ELR (cell line): ENCODE data around the gene FAM193A.
"Not testable (repeated sequence)": the region's sequence is repeated elsewhere in the genome, so short reads cannot be mapped to it uniquely, and the experiment has no call there.

Experiments used
- DNase-seq: peaks from one replicate; pipeline ENCODE4 v3.0.0-alpha.2; 2015; ENCODE audit warnings: low read depth

Gene FAM193A

DNA sequence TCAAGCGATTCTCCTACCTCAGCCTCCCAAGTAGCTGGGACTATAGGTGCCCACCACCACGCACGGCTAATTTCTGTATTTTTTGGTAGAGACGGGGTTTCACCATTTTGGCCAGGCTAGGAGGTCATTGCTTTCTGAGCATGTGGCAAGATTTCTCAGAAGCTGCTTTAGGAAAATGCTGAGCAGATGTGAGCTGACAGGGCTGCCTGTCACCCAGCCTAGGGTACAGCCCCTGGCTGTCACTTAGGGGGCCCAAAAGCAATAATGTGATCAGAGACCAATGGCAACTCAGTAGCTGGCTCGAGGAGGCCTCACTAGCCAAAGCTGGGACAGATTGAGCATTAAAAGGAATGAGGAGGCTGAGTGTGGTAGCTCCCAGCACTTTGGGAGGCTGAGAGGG, 154.9 kb downstream of the FAM193A start:
- no peak for DNase-seq

DNA sequence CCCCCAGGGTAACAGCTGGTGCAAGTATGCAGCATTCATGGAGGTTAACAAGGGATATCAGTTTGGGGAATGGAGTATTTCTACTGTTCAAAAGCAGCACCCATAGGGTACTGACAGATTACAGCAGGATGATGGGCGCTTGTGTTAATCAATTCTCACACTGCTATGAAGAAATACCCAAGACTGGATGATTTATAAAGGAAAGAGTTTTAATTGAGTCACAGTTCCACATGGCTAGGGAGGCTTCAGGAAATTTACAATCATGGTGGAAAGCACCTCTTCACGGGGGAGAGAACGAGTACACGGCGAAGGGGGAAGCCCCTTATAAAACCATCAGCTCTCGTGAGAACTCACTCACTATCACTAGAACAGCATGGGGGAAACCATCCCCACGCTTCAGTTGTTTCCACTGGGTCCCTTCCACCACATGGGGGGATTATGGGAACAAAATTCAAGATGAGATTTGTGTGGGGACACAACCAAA, 155.5 kb downstream of the FAM193A start:
- DNase-seq: no peak

DNA sequence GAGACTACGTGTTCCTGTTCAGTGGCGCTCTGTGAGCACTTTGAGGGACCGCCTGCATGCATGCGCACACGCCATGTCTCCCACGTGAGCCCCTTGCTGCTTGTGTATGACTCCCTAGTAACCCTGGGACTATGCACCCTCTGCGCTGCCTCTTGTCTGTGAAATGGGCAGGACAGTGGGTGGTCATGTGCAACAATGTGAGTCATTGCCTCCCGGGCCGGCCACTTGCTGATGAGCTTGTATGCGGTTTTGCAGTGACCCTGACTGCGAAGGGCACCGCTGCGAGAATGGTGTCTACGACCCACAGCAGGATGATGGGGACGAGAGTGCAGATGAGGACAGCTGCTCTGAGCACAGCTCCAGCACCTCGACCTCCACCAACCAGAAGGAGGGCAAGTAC, 158.2 kb downstream of the FAM193A start:
- DNase-seq: peak; percentile 63

DNA sequence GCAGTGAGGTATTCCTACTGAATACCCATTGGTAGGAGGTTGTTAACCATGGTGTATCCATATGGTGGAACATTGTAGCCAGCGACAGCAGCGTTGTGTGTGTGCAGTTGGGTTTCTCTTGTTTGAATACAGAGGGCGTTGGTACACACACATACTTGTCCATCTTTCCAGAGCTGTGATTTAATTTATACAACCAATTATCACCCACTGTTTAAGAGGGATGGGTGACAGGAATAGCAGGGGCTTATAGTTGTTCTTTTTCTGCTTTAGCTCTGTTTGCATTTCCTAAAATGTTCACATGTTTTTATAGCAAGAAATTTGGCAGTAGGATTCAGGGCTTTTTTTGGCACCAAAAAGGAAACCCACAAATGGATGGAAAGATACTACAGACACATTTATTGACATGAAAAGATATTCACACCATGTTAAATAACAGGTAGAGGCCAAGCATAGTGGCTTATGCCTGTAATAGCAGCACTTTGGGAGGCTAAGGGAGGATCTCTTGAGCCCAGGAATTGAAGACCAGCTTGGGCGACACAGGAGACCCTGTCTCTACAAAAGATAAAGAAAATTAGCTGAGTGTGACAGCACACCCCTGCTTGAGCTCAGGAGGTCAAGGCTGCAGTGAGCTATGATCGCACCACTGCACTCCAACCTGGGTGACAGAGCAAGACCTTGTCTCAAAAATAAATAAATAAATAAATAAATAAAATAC, 159.1 kb downstream of the FAM193A start:
- DNase-seq: no peak

DNA sequence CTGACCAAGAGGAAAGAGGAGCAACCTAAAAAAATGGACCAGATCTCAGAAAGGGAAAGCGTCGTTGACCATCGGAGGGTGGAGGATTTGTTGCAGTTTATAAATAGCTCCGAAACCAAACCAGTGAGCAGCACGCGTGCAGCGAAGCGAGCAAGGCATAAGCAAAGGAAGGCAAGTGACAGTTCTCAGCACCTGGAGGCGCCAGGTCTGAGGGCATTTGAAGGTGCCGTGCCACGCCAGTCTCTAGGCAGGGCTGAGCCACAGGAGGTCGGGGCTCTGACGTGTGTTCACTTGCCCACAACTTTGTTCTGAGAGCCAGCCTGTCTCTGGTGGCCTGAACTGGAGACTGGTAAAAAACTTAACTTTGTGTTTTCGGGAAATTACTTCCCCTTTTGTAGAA, 160.0 kb downstream of the FAM193A start:
- no peak for DNase-seq

DNA sequence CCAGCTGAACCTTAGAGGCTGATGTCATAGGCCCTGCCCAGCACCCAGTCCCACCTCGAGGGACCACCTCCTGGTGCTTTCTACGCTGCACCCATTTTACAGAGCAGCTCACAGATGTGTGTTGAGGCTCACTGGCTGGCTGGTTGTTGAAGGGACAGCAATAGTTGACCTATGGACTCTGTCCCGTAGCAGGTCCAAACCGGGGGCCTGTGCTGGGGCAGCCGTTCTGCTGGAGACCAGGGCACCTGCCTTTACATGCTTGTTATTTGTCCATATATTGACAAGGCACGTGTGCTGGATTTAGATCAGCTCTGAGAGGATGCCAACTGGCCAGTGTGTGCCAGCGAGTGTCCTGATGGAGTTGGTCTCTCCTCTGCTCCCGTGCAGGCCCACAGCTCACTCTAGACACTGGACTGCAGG, 161.6 kb downstream of the FAM193A start:
- DNase-seq: no peak

DNA sequence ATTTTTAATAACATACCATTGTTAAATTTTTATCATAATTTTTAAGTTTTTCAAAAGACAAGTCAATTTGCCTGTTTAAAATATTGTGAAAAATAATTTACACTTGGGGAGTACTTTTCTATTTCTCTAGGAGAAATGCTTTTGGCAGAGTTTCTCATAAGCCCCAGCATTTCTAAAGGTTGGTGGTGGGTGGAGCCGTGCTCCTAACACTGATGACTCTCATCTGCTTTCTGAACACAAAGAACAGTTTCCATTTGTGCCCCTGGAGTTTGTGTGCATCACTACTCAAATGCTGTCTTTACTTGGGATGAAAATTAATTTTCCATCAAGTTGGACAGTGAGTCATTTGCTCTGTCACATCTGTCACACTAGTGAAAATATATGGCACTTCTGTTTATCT, 162.1 kb downstream of the FAM193A start:
- DNase-seq: no peak

DNA sequence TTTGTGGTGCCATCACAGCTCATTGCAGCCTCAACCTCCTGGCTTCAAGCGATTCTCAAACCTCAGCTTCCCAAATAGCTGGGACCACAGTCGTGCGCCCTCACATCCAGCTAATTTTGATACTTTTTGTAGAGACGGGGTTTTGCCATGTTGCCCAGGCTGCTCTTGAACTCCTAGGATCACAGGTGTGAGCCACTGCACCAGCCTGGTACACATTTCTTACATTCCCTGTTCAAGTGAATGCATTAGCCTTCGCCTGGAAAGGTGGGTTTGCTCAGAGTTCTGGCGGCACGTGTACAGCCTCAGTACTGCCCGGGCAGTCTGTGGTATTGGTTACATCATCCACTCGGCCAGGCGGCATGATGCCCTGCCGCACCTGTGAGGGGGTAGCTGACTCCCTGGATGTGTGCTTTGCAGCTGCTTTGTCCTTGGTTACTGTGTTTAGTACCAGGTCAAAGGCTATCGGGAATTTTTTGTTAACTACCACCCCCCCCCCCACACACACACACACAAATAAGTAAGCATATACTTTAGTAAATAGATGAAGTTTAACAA, 162.6 kb downstream of the FAM193A start:
- no peak for DNase-seq

DNA sequence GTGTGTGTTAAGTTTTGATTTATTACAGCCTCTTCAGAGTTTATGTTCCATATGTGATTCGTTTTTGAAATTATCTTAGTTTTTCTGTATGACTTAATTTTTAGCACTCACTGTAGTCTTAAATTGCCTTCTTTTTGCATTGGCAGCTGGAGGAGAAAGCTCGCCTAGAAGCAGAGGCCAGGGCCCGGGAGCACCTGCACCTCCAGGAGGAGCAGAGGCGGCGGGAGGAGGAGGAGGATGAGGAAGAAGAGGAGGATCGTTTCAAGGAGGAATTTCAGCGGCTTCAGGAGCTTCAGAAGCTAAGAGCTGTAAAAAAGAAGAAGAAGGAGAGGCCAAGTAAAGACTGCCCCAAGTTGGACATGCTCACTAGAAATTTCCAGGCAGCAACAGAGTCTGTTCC, 163.1 kb downstream of the FAM193A start:
- DNase-seq: no peak

DNA sequence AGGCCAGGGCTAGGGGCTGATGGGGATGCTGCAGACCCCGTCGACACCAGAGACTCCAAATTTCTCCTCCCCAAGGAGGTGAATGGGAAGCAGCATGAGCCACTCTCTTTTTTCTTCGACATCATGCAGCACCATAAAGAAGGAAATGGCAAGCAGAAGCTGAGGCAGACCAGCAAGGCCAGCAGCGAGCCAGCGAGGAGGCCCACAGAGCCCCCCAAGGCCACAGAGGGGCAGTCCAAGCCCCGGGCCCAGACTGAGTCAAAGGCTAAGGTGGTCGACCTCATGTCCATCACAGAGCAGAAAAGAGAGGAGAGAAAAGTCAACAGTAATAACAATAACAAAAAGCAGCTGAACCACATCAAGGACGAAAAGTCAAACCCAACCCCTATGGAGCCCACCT, 163.6 kb downstream of the FAM193A start:
- no peak for DNase-seq

DNA sequence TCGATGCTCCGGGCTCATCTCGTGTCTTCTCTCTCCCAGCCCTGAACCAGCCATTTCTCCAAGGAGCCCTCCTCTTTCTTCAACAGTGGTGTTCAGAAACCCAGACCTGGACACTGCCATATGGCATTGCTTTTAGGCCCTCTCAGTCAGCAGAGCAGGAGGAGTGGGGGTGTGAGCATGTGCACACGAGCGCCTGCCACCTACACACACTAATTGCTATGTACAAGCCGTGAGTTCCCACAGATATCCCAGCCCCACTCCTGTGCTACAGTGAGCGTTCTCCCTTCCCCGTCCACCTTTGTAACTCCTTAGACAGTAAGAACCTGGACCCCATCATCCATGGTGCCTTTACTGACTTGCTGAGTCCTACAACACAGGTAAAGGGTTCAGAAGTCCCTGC, 165.9 kb downstream of the FAM193A start:
- DNase-seq: no peak

DNA sequence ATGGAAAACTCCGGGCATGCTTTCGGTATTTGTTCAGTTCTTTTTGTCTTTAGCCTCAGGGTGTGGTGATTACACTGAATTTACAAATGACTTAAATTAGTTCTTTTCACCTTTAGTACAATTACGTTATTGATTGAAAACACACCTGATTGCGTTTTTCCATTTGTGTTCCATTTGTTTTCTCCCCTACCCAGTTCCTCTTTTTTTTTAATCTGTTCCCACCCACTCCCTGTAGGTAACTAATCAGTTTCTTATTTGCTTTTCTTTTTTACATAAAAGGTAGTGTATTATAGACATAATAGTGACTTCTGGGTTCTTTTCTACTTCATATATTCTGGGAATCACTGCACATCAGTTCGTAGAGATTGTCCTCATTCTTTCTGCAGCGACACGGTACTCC, 166.3 kb downstream of the FAM193A start:
- DNase-seq: no peak

DNA sequence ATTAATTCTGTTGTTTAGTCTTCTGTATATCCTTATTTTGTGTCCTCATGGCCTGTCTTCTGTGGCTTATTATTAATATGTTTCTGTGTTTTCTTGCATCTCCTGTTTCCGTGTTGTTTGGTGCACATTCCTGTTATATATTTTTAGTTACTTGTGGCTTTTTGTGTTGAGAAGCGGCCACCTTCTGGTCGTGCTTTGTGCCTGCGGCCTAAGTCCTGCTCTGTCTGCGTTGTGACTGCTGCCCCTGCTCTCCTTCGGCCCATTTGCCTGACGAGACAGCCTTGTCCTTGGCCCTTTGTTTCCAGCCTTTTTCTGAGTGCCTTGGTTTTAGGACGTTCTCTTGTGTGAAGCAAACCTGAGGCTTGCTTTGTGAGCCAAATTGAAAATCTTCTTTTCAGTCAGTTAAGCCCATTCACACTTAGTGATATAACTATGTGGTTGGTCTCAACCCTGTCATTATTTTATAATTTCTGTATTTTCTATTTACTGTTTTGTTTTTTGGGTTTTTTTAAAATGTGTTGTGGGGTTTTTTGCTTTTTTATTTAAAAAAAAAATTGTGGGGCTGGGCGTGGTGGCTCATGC, 175.9 kb downstream of the FAM193A start:
- peak; percentile 10 for DNase-seq

DNA sequence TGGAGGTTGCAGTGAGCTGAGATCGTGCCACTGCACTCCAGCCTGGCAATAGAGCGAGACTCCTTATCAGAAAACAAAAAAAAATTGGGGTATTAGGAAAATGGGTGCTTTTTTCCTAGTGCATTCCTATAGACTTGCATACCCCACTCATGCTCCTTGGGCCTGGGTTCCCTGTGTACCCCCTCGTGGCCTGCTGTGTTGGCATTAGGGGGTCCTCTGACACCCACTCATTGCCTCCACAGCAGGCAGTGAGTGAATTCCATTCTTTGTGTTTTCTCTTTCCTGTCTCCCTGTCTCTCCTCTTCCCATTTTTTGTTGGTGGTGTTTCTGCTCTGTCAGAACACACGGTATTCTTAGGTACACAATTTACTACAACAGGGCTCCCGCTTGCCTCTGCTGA, 176.9 kb downstream of the FAM193A start:
- DNase-seq: no peak

DNA sequence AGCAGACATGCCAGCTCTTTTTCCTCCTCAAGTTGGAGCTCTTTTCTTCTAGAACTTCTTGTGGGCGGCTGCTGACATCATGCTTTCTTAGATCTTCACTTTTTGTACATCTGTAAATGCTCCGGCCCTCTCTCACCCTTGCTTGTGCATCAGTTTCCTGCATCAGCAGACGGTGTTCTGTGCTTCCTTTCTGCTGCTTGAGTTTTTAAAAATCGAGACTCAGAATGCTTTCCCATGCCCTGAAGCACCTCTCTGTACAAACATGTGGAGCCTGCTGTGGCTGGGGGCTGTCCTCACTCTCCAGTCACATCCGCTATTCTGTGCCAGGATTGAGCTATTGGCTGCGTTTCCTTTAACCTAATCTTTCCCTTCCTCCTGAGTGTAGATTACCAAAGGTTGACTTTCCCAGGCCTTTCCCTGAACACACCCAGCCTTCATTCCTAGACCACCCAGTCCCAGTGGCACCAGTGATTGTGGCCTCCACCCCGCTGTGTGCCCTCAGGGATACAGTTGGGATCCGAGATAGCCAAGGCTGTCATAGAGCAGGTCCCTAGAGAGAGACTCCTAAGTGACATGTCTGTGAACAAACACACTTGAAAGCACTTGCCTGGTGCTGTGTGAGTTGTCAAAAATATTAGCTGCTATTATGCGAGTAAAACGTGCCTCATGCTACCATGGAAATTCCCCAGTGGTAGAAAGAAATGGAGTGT, 177.8 kb downstream of the FAM193A start:
- peak; percentile 47 for DNase-seq

DNA sequence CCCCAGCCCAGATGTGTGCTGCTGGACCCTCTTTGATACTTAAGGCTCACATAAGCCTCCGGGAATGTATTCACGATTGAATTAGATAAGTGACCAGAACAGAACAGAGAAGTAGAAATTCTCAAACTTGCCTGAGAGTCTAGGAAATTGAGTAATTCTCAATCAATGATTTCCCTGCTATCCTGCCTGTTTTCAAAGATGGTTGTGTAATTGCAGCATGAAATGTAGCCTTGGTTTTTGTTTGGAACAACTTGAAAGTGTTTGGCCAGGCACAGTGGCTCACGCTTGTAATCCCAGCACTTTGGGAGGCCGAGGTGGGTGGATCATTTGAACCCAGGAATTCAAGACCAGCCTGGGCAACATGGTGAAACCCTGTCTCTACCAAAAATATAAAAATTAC, 178.5 kb downstream of the FAM193A start:
- no peak for DNase-seq

DNA sequence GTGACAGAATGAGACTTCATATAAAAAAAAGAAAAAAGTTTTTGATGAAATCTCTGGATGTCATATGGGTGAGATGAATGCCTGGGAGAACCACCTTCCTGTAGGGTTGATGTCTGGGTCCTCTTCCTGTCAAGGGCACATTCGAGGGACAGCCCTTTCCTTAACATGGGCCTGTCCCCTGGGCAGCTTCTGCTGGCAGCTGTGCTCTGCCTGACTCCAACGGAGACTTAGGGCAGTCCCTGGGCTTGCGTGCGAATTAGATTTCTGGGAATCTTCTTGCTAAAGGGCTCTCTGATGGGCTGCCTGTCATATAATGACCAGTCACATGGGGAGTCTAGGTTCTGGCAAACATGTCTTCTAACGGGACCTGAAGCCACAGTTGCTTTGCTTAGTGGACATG, 179.0 kb downstream of the FAM193A start:
- DNase-seq: no peak

DNA sequence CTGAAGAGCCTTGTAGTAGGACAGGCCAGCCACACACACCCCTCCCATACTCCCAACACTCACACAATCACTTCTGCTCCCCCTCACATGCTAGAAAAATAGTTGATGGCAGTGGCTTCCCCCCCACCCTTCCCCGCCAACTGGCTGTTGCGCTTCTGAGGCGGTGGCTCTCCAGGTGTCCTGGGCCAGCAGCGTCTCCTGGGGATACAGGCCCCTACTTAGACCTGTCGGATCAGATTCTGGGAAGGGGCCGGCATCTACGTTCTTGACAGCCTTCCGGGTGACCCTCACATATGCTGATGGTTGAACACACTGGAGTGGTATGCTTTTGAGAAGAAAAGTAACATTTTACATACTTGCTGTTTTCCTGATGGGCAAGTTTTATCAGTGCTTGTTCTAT, 179.8 kb downstream of the FAM193A start:
- no peak for DNase-seq

DNA sequence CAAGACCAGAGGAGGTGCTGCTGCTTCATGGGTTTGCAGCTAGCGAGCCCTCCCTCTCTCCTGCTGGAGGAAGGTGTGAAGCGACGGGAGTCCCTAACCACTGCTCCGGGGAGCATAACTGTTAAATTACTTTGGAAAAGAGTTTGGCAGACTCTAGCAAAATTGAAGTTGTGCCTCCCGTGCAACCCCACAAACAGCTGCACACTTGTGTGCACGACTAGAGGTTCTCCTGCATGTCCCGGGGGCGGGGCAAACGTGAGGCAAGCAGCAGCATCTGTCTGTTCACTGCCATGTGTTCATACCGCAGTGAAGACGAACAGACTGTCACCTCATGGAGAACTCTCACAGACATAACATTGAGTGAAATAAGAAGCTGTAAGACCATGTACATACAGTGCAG, 185.1 kb downstream of the FAM193A start:
- no peak for DNase-seq

DNA sequence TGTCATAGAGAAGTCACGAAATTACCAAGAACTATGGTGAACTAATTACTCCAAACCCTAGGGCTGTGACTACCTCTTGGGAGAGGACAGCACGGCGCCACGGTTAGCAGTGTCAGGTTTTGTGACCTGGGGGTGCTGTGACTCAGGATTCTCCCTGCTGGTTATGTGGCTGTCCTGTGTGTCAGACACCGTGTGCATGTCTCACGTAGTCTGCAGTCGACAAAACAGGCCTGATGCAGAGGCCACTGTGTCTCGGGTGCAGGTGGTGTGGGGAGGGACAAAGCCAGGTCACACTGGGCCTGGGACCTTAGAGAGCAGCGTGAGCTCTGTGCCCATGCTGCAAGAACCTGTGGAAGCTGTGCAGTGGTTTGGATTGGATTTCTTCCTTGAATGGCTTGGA, 185.6 kb downstream of the FAM193A start:
- DNase-seq: no peak

DNA sequence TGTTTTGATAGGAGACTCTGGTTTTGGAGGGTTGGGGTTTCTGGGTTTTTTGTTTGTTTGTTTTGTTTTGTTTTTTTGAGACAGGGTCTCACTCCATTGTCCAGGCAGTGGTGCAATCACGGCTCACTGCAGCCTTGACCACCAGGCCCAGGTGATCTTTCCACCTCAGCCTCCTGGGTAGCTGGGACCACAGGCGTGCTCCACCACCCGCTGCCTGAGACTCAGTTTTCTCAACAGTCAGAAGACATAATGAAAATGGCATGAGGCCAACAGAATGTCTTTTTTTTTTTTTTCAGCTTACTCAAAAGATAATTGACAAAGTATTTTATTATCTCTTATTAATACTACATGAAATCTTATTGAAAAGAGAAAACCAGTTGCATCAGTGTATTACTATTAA, 187.3 kb downstream of the FAM193A start:
- no peak for DNase-seq

DNA sequence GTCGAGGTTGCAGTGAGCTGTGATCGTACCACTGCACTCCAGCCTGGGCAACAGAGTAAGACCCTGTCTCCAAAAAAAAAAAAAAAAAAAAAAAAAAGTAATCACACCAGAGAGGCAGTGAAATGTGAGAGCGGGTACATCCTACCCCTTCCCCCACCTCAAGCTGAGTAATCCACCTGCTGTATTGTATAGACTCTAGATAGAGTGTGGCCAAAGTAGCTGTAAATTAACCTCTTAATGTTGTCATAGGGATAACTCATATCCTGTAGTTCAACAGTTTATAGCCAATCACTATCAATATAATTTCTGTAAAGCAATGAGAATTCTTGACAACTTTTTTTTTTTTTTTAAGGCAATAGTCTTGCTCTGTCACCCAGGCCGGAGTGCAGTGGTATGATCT, 188.9 kb downstream of the FAM193A start:
- no peak for DNase-seq

DNA sequence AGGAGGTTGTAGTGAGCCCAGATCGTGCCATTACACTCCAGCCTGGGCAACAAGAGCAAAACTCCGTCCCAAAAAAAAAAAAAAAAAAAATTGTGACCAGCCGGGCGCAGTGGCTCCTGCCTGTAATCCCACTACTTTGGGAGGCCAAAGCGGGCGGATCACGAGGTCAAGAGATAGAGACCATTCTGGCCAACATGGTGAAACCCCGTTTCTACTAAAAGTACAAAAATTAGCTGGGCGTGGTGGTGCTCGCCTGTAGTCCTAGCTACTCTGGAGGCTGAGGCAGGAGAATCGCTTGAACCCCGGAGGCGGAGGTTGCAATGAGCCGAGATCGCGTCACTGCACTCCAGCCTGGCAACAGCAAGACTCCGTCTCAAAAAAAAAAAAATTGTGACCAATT, 190.4 kb downstream of the FAM193A start:
- not testable (repeated sequence) for DNase-seq
